GM10847 (cell line): Measurements from ENCODE around the gene RASAL1.

ENCODE experiments used
- POLR2A ChIP-seq: IDR thresholded peaks from 2 replicates; pipeline ENCODE4 v1.6.1; 2011; ENCODE audit not compliant: insufficient read length; ENCODE audit errors: extremely low read depth

The RASAL1 gene

DNA sequence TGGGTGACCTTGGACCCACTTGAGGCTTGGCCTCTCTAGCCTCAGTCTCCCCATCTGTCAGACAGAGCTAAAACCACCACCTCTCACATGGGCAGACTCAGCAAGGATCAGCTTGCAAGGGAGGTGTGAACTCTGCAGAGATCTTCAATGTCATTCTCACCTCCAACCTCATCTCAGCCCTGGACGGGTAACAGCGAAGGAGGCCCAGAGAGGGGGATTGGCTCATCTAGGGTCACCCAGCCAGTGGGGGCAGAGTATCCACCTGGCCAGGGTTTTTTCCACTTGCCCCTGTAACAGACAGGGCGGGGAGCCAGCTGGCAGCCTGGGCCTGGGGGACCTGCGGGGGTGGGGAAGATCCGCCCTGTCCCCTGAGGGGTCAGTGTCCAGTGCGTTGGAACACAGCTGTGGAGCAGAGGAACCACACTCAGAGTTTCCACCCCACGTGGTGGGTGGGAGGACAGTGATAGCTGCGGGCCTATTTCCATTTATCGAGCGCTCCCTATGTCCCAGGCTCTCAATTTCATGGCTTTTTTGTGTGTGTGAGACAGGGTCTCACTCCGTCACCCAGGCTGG is 51.6 kb downstream of the RASAL1 start:
- no peak for TF ChIP-seq POLR2A

DNA sequence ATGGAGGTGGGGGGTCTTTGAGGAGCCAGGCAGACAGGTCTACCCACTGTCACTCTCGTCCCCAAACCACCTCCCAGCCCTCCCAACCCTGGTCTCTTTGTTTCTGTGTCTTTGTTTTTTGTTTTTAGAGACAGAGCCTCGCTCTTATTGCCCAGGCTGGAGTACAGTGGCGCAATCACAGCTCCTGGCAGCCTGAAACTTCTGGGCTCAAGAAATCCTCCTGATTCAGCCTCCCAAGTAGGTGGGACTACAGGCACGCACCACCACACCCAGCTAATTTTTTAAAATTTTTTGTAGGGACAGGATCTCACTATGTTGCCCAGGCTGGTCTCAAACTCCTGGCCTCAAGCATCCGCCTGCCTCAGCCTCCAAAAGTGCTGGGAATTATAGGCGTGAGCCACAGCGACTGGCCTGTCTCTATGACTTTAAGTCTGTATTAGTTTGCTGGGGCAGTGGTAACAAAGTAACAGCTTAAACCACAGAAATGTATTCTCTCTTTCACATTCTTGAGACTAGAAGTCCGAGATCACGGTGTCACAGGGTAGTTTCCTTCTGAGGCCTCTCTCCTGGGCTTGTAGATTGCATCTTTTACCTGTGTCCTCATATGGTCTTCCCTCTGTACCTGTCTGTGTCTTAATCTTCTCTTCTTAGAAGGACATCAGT is 52.9 kb downstream of the RASAL1 start:
- TF ChIP-seq POLR2A: no peak

DNA sequence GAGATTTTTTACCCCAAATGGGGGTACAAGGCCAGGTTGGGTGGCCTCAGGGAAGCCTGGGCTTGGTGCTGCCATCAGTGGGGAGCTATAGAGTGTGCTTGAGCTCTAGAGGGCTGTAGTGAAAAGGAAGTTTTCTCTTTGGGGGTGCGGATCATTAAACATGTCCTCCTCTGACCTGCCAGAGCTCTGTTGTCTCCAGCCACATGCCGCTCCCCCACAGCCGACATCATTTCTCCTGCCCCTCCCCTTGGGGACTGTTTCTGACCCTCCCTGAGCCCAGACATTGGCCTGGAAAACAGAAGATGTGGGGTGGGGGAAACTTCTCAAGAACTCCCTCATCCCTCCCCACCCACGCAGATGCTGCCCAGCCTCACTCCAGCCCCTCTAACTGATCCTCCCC is 53.7 kb downstream of the RASAL1 start:
- no peak for TF ChIP-seq POLR2A

DNA sequence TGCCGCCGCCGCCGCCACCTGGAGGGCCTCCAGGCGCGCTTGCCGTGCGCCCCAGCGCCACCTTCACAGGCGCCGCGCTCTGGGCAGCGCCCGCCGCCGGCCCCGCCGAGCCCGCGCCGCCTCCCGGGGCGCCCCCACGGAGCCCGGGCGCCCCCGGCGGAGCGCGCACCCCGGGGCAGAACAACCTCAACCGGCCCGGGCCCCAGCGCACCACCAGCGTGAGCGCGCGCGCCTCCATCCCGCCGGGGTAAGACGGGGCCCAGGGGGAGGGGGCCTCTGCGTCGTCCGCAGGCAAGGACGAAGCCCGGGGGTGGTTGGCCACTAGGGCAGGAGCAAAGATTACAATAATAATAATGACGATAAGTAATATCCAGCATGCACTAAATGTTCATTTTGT is 57.7 kb downstream of the RASAL1 start:
- no peak for TF ChIP-seq POLR2A

DNA sequence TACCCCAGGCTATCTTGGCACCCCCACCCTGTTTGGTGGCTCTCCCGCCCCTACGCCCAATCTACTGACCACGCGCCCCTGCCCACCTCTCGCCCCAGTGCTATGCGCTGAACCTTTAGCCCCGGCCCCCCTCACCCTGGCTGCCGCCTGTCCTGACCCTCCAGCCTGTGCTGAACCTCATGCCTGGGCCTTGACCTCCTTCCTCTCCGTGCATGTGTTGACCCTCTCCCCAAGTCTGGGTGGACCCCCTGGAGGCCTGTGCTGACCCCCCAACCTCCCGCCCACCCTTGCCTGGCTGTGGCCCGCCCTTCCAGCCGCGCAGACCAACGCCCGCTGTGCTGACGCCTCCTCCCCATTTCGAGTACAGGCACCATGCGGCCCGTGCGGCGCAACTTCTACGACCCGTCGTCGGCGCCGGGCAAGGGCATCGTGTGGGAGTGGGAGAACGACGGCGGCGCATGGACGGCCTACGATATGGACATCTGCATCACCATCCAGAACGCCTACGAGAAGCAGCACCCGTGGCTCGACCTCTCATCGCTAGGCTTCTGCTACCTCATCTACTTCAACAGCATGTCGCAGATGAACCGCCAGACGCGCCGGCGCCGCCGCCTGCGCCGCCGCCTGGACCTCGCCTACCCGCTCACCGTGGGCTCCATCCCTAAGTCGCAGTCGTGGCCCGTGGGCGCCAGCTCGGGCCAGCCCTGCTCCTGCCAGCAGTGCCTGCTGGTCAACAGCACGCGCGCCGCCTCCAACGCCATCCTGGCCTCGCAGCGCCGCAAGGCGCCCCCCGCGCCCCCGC is 58.3 kb downstream of the RASAL1 start:
- TF ChIP-seq POLR2A: no peak

DNA sequence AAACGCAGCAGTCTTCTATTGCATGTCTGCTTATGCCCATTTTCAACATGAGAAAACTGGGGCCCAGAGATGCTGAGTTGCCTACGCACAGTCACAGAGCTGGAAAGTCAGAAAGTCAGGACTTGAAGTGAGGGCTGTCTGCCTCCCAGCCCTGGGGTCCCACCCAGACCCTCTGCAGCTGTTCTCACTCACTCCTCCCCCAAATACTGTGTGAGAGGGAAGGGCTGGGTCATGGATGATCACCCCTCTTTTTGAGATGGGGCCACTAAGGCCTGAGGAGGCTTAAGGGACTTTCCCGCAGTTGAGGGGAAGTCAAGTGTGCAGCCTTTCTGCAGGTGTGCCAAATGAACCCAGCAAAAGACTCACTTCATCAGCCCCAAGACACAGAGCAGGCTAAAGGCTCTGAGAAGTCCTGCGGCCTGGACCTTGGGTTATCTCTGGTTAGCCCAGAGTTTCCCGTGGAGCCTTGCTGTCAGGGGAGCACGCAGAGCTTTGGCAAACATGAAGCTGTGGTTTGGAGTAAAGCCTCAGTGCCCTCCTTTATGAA is 60.4 kb downstream of the RASAL1 start:
- no peak for TF ChIP-seq POLR2A

DNA sequence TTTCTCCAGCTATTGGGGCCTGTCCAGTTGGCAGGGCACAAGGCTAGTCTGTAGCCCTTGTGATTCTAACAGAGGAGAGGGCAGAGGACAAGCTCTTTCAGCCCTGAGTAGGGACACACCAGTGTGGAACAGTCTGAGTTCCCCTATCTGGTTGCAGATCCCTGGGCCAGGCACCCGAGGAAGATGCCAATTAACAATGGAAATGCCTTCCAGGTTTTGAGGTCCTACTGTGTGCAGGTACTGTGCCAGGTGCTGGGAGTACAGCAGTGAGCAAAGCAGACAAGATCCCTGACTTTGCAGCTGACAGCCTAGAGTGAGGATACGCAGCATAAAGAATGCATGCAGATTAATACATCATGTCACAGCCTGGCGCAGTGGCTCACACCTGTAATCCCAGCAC is 62.0 kb downstream of the RASAL1 start:
- no peak for TF ChIP-seq POLR2A

DNA sequence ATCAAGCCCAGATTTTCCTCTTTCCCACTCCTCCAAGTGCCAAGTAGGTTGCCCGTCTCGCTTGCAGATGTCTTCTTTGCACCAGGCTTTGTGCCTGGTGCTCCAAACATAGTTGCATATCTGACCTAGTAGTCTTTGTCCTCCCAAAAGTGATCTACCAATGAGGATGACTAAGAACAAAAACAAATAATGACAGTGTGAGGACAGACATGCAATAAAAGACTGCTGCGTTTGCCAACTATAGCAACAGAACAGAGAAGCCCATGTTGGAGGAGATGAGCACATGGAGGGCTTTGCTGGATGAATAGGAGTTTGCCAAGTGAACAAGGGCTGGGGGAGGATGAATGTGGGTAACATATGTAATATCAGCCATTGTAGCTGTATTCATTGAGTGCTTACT is 63.4 kb downstream of the RASAL1 start:
- no peak for TF ChIP-seq POLR2A

DNA sequence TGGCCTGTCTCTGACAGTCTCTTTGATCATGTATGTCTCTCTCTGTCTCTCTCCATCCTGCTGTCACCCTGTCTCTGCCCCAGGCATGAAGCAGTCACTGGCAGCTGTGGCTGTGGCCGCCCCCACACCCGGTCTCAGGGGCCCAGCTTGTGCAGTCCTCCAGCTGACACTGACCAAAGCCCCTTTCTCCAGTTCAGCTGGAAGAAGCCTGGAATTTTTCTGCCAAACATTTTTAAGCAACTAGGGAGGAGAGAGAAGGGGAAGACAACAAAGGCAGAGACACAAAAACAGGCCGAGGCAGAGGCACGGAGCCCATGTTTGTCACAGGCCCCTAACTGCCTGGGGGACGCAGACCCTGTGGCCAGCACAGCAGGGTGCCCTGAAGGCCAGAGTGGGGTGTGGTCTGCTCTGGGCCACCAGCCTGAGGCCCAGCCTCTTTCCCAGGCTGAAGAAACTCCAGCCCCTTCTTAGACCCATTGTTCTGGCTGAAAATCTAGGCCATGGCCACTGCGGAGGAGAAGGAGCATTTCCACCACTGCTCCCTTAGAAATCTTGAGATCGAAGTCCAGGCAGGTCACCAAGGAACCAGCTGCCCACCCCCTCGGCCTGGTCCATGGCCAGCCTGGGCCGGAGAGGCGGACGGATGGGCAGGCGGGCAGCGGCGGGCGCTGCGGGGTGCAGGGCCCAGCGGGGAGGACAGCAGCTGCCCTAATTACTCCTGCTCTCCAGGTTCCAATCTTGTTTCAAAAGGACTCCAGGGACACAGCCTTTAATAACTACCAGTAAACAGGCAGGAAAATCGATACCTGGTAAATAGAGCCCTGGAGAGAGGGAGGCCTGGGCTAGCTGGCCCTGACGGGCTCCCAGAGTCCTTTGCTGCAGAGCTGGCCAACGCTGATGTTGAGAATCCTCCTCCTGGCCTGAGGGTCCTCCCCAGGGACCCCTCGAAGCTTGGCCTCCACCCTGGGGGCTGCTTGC is 64.1 kb downstream of the RASAL1 start:
- no peak for TF ChIP-seq POLR2A

DNA sequence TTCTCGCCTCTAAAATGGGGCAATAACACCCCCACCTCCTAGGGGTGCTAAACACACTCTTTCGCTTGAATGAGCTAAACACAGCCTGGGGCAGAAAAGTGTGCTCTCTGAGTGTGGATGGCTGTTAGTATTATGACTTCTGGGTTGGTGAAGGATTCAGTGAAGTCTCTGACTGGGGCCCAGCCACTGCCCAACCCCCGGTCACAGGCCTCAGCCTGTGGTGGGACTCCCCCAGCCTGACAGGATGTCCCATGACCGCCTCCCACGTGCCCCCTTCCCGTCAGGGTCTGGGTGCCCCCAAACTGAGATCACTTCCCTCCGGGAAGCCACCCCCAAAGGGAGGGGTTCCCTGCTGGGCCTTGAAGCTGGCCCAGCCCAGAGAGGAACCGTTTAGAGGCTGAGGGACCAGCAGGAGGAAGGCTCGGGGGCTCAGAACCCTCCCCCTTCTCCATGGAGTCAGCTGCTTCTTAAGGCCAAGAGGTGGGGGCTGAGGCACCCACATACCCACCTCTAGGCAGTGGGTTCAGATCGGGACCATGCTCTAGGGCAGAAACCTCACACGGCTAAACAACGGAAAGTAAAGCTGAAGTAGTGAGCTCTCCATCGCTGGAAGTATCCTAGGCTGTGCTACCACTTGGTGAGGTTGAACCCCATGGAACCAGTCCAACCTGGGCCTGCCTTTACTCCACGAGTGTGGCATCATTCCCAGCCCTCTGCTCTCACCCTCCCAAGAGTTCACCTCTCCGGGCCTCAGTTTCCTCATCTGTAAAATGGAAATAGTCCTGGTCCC is 65.2 kb downstream of the RASAL1 start:
- no peak for TF ChIP-seq POLR2A

DNA sequence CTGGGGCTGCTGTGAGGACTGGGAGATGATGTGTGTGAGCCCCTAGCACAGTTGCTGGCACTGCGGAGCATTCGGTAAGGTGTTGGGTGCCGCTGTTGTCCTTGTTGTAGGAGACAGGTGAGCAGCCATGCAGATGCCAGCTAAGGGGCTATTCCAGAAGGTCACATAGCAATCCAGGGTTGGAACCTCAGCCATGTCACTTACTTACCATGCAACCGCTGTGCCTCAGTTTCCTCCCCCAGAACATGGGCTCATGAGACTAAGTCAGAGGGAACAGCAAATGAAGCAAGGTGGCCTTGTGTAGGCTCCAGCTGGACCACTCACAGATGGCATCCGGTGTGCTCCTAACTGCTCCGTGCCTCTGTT is 65.8 kb downstream of the RASAL1 start:
- TF ChIP-seq POLR2A: no peak

DNA sequence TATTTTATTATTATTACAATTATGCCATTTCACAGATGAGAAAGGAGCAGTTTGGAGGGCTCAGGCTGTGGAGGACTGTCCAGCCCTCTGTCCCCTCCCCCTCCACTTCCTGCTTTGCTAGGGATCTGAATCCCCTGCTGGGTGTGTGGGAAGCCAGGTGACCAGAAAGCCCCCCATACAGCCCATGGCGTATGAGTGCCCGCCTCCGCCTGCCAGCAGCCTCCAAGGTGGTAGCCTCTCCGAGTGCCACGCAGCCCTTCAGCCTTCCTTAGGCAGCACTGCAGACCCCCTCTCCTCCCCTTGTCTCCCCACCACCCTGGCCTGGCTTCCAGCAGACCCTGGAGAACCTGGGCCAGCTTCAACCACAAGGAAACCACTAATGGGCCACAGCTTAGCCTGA is 66.4 kb downstream of the RASAL1 start:
- no peak for TF ChIP-seq POLR2A

DNA sequence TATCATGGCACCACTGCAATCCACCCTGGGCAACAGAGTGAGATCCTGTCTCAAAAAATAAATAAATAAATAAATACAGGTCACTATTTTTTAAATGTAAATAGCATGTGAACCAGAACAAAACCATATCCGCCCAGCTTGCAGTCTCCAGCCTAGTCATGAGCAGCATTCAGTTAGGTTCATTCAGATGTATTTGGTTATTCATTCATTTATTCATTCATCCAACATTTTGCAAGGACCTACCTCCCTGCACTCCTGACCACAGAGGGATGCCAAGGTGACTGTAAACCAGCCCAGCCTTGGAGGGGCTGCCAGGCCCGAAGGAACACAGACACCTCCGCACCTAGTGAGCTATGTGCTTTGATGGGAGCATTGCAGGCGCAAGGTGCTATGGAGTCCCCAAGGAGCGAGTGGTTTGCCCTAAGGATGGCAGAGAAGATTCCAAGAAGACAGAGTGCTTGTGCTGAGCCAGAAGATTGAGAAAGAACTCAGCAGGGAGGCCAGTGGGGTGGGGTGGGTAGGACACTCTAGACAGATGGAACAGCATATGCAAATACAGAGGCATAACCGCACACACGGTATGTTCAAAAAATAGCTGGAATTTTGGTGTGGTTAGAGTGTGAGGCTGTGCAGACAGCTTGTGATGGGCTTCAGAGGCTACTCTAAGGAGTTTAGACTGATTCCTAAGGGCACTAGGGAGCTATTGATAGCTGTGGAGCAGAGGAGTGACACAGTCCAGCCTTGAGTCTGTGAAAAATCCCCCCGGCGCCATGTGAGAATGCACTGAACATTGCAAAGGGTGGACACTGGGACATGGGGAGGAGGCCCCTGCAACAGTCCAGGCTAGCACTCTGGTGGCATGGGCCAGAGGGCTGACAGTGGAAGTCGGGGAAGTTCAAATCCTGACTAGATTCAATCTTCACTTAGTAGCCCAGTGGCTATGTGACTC is 67.3 kb downstream of the RASAL1 start:
- no peak for TF ChIP-seq POLR2A

DNA sequence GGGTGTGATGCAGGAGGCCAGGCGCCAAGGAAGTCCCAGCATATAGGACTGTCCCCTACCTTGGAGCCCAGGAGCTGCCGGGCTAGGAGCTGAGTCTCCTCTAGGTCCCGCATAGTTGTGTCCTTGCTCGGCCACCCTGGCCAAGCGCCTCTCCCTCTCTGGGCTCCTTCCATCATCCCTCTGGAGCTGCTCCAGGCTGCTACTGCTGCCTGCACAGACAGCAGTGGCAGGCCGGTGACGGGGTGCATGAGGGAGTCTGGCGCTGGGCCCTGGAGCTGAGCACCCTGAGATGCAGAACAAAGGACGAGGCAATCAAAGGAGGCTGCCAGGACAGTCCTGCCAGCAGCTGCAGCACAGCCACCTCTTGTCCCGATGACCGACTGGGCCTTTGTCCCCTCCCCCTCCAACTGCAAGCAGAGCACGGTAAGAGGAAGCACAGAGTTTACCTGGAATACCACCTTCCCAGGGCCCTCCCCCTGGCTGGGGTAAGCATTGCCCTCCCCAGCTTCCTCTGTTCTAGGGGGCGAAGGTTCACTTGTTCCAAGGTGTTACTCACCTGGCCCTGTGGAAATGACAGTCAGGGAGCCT is 68.7 kb downstream of the RASAL1 start:
- TF ChIP-seq POLR2A: no peak
